Suprapubic skin (tissue), 3 donors: ENCODE results near the gene GRAMD1A.

ENCODE experiments used
- POLR2AphosphoS5 ChIP-seq, 3 donors: sonication (generic); formaldehyde crosslinking; IDR thresholded peaks; one replicate each; pipeline ENCODE4 v1.6.1; 2017; ENCODE audit warnings: antibody characterized with exemption in 3 of 3
- TF ChIP-seq, protein P1 (sequence below), 2 donors: fragments of 200-600 bp in 1 of 2; fragments of 450-650 bp in 1 of 2; sonication (generic) in 1 of 2; IDR thresholded peaks; one replicate each; pipeline ENCODE4 v1.5.1; 2016 to 2019; ENCODE audit warnings: antibody characterized with exemption in 2 of 2, mild to moderate bottlenecking in 1 of 2, moderate library complexity in 1 of 2

DNA sequence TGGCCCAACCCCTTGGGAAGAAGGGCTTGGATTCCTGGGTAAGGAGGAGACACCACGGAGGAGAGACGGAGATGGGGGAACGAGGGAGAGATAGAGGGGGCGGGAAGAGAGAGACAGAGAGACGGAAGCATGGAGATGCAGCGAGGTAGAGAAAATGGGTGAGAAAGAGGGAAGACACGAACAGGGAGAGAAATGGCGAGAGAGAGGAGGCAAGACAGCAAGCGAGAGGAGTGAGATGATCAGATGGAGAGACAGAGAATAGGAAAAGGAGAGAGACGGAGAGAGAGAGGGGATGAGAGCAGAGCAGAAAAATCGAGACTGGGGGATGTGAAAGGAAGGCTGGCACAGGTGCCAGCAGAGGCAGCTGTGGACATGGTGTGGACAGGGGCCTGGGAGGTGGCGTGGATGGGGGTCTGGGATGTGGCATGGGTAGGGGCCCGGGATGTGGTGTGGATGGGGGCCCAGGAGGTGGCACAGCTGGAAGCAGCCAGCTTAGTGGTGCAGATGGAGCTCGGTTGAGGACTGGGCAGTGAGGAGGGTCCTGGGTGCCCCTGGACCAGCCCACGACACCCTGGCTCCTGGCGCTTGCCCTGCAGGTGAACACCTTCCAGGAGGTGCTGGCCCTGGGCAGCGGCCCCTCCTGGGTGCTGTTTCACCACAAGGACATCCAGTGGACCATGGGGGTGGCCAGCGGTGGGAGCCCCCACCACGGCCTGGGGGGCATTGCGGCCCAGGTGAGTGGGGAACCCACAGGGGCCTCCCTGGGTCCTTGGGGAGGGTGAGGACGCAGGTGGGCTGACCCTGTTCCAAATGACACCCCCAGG, 75.3 kb downstream of the GRAMD1A start:
- TF ChIP-seq, protein P1, sequence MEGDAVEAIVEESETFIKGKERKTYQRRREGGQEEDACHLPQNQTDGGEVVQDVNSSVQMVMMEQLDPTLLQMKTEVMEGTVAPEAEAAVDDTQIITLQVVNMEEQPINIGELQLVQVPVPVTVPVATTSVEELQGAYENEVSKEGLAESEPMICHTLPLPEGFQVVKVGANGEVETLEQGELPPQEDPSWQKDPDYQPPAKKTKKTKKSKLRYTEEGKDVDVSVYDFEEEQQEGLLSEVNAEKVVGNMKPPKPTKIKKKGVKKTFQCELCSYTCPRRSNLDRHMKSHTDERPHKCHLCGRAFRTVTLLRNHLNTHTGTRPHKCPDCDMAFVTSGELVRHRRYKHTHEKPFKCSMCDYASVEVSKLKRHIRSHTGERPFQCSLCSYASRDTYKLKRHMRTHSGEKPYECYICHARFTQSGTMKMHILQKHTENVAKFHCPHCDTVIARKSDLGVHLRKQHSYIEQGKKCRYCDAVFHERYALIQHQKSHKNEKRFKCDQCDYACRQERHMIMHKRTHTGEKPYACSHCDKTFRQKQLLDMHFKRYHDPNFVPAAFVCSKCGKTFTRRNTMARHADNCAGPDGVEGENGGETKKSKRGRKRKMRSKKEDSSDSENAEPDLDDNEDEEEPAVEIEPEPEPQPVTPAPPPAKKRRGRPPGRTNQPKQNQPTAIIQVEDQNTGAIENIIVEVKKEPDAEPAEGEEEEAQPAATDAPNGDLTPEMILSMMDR (IDR thresholded peaks at IDR 0.05), result no peak
- TF ChIP-seq POLR2AphosphoS5 (IDR thresholded peaks at IDR 0.05), result no peak
